GM21515 (cell line): ENCODE results near the gene FECH.
"Not testable (repeated sequence)": the region's sequence is repeated elsewhere in the genome, so short reads cannot be mapped to it uniquely, and the experiment has no call there.

Experiments
- ATAC-seq: cut with Tn5 transposase; IDR thresholded peaks from one replicate; pipeline ENCODE4 v1.9.1; 2021; ENCODE audit not compliant: unreplicated experiment

FECH gene

GRCh38 chr18:57533868-57534510 is 52.5 kb downstream of the FECH start:
- ATAC-seq: no peak

- ATAC-seq: no peak
Measured at GRCh38 chr18:57533006-57533867, 53.3 kb downstream of the FECH start.

- ATAC-seq: no peak
Measured at GRCh38 chr18:57529151-57529550, 57.4 kb downstream of the FECH start.

GRCh38 chr18:57527556-57528229 is 58.8 kb downstream of the FECH start:
- ATAC-seq: no peak

GRCh38 chr18:57523171-57523956 is 63.1 kb downstream of the FECH start:
- peak; percentile 69 for ATAC-seq

GRCh38 chr18:57522348-57522747 is 64.2 kb downstream of the FECH start:
- ATAC-seq: not testable (repeated sequence)

- no peak for ATAC-seq
Measured at GRCh38 chr18:57519668-57520424, 66.7 kb downstream of the FECH start.

- ATAC-seq: no peak
Measured at GRCh38 chr18:57518533-57518932, 68.0 kb downstream of the FECH start.

- no peak for ATAC-seq
Measured at GRCh38 chr18:57516056-57516455, 70.4 kb downstream of the FECH start.

- ATAC-seq: no peak
Measured at GRCh38 chr18:57505231-57505630, 81.3 kb downstream of the FECH start.

- no peak for ATAC-seq
Measured at GRCh38 chr18:57502624-57503023, 83.9 kb downstream of the FECH start.

GRCh38 chr18:57498682-57499256 is 87.7 kb downstream of the FECH start:
- no peak for ATAC-seq
